Measurements from ENCODE around the gene U2AF2. TPM values are rescaled to one million over a fixed set of nuclear protein-coding genes. Genes with fewer than 3 reads are reported as not detected.

The U2AF2 gene
- total RNA-seq, 1 experiment from 2014 or later = 411 TPM

GRCh38 chr19:55675661-55676354 lies 21.0 kb downstream of the U2AF2 start:
- H3K9me3 ChIP-seq (ENCODE audit: low read depth, low read length, poor library complexity, severe bottlenecking) = no peaks in the 10 kb centered on the region
- H3K27ac ChIP-seq (ENCODE audit: low read depth, low read length, poor library complexity, severe bottlenecking) = peak overlapping the region; percentile 92
- H3K4me3 ChIP-seq (ENCODE audit: low read depth, low read length, poor library complexity, severe bottlenecking) = peak overlapping the region; percentile 94
- ChIA-PET POLR2A (ENCODE audit: low non-redundant PET) (no interaction called here), CTCF (no interaction called here)
- BruUV-seq (replicated peaks) = no TSS peak
- no peaks in the 10 kb centered on the region for H3K27me3 ChIP-seq (replicated peaks; ENCODE audit: insufficient read depth, low read depth, low read length, poor library complexity)
- H3K4me1 ChIP-seq (ENCODE audit: insufficient read depth, low read length, poor library complexity, severe bottlenecking) = peaks cover 44% of the 10 kb centered on the region
- H3K36me3 ChIP-seq (ENCODE audit: insufficient read depth, low read length, poor library complexity, severe bottlenecking) = peaks cover 36% of the 10 kb centered on the region
- no peak for TF ChIP-seq EZH2 (IDR thresholded peaks at IDR 0.05; ENCODE audit: borderline replicate concordance, low read depth, low read length, poor library complexity, severe bottlenecking)
- TF ChIP-seq CTCF (conservative IDR thresholded peaks at IDR 0.05; ENCODE audit: low read depth, low read length) = no peak
- no peak for DNase-seq (ENCODE audit: low spot score)
- intact Hi-C loops (cut with micrococcal nuclease; ENCODE audit: unreplicated experiment) = loop anchor here (10.0 kb wide), 1 partner anchor 639 kb away; the partner anchor contains the start of gene ZSCAN5A

- peaks cover 38% of the 10 kb centered on the region for H3K4me1 ChIP-seq (ENCODE audit: insufficient read depth, low read length, poor library complexity, severe bottlenecking)
- H3K27me3 ChIP-seq (replicated peaks; ENCODE audit: insufficient read depth, low read depth, low read length, poor library complexity) = no peaks in the 10 kb centered on the region
- H3K27ac ChIP-seq (ENCODE audit: low read depth, low read length, poor library complexity, severe bottlenecking) = peak overlapping the region; percentile 92
- H3K4me3 ChIP-seq (ENCODE audit: low read depth, low read length, poor library complexity, severe bottlenecking) = peak overlapping the region; percentile 94
- ChIA-PET POLR2A (ENCODE audit: low non-redundant PET) (no interaction called here), CTCF (no interaction called here)
- intact Hi-C loops (cut with micrococcal nuclease; ENCODE audit: unreplicated experiment) = loop anchor here (10.0 kb wide), 1 partner anchor 638 kb away; the partner anchor contains the start of gene ZSCAN5A
- TF ChIP-seq EZH2 (IDR thresholded peaks at IDR 0.05; ENCODE audit: borderline replicate concordance, low read depth, low read length, poor library complexity, severe bottlenecking) = no peak
- TF ChIP-seq CTCF (conservative IDR thresholded peaks at IDR 0.05; ENCODE audit: low read depth, low read length) = no peak
- no peaks in the 10 kb centered on the region for H3K9me3 ChIP-seq (ENCODE audit: low read depth, low read length, poor library complexity, severe bottlenecking)
- peaks cover 40% of the 10 kb centered on the region for H3K36me3 ChIP-seq (ENCODE audit: insufficient read depth, low read length, poor library complexity, severe bottlenecking)
- no peak for DNase-seq (ENCODE audit: low spot score)
- BruUV-seq (replicated peaks) = TSS peak; percentile 46
Measured at GRCh38 chr19:55676383-55676782, 21.5 kb downstream of the U2AF2 start.

GRCh38 chr19:55676889-55677505 lies 22.2 kb downstream of the U2AF2 start:
- POLR2A ChIA-PET (ENCODE audit: low non-redundant PET) = no interaction called here
- DNase-seq (ENCODE audit: low spot score) = no peak
- TF ChIP-seq CTCF (conservative IDR thresholded peaks at IDR 0.05; ENCODE audit: low read depth, low read length) (no peak), EZH2 (IDR thresholded peaks at IDR 0.05; ENCODE audit: borderline replicate concordance, low read depth, low read length, poor library complexity, severe bottlenecking) (no peak)
- H3K4me1 ChIP-seq (ENCODE audit: insufficient read depth, low read length, poor library complexity, severe bottlenecking) = peaks cover 32% of the 10 kb centered on the region
- no peaks in the 10 kb centered on the region for H3K27me3 ChIP-seq (replicated peaks; ENCODE audit: insufficient read depth, low read depth, low read length, poor library complexity)
- peaks cover 42% of the 10 kb centered on the region for H3K36me3 ChIP-seq (ENCODE audit: insufficient read depth, low read length, poor library complexity, severe bottlenecking)
- no peak overlapping the region for H3K27ac ChIP-seq (ENCODE audit: low read depth, low read length, poor library complexity, severe bottlenecking)
- intact Hi-C loops (cut with micrococcal nuclease; ENCODE audit: unreplicated experiment) = loop anchor here (10.0 kb wide), 1 partner anchor 638 kb away; the partner anchor contains the start of gene ZSCAN5A
- H3K9me3 ChIP-seq (ENCODE audit: low read depth, low read length, poor library complexity, severe bottlenecking) = no peaks in the 10 kb centered on the region
- CTCF ChIA-PET = no interaction called here
- no TSS peak for BruUV-seq (replicated peaks)
- H3K4me3 ChIP-seq (ENCODE audit: low read depth, low read length, poor library complexity, severe bottlenecking) = peak overlapping the region; percentile 94
